Endothelial cell of umbilical vein (primary cell): ENCODE data around the gene MCU. TPM values are rescaled to one million over a fixed set of nuclear protein-coding genes. Genes with fewer than 3 reads are reported as not detected.
A peak's percentile ranks its signal among the peaks of the same experiment; 100 is the strongest.

Source experiments
- BruUV-seq: library from RNA; stranded (reverse); fragments of 400-500 nt; replicated peaks from 2 replicates; lab custom pipeline; 2021; lab: Mats Ljungman, UMichigan
- CTCF ChIA-PET: fragments of 300-600, 350-600 bp; sonication (Branson Sonifier 250); formaldehyde crosslinking; loops from one replicate; lab custom pipeline; 2021; ENCODE audit warnings: antibody characterized with exemption, inconsistent platforms; lab: Charles Lee
- POLR2A ChIA-PET: fragments of 300-600, 350-600 bp; sonication (Branson Sonifier 250); formaldehyde crosslinking; loops from one replicate; lab custom pipeline; 2021; ENCODE audit warnings: antibody characterized with exemption, inconsistent platforms; lab: Charles Lee
- DNase-seq: peaks from one replicate; pipeline ENCODE4 v3.0.0-alpha.2; 2011; ENCODE audit warnings: low read depth, low spot score
- FAIRE-seq: peaks from 2 replicates; lab custom pipeline; 2011; peaks lifted over from hg19 to GRCh38; lab: Jason Lieb, UNC
- H2AFZ ChIP-seq: 2 replicates; pipeline ENCODE4 v1.6.0; 2012; ENCODE audit warnings: low read depth, low read length, control low read depth, inconsistent platforms
- H3K27ac ChIP-seq: 2 replicates; pipeline ENCODE4 v1.5.1; 2011; ENCODE audit warnings: low read depth, mild to moderate bottlenecking, control low read depth, low read length, moderate library complexity; ENCODE audit not compliant: insufficient read depth
- H3K27me3 ChIP-seq, 2 experiments: 2 replicates each; pipeline versions ENCODE4 v1.6.0 to v1.6.1; 2011; ENCODE audit warnings: low read length in 2 of 2, mixed read lengths in 1 of 2; ENCODE audit not compliant: control insufficient read depth in 2 of 2, insufficient read depth in 2 of 2
- H3K36me3 ChIP-seq, 2 experiments: 2 replicates in 1 of 2; 3 replicates in 1 of 2; pipeline ENCODE4 v1.5.1; 2011; ENCODE audit warnings: low read length in 2 of 2, mild to moderate bottlenecking in 1 of 2, moderate library complexity in 1 of 2; ENCODE audit not compliant: control insufficient read depth in 2 of 2, insufficient read depth in 2 of 2; ENCODE audit errors: extremely low read depth in 1 of 2
- H3K4me1 ChIP-seq: 3 replicates; pipeline ENCODE4 v1.5.1; 2011; ENCODE audit warnings: mild to moderate bottlenecking, low read length; ENCODE audit not compliant: control insufficient read depth, insufficient read depth; ENCODE audit errors: extremely low read depth
- H3K4me2 ChIP-seq: 2 replicates; pipeline ENCODE4 v1.6.1; 2011; ENCODE audit warnings: low read length, control low read depth, mixed read lengths; ENCODE audit not compliant: insufficient read depth
- H3K4me3 ChIP-seq, 3 experiments: fragments of 200-600 bp in 1 of 3; sonication (generic), shearing (Covaris generic) in 1 of 3; replicated peaks in 1 of 3; 2 replicates each; pipeline ENCODE4 v1.5.1; 2011 to 2016; ENCODE audit warnings: control low read depth in 3 of 3, low read length in 3 of 3, mild to moderate bottlenecking in 2 of 3, inconsistent platforms in 1 of 3, low read depth in 1 of 3, moderate library complexity in 1 of 3; ENCODE audit not compliant: insufficient read depth in 1 of 3
- H3K79me2 ChIP-seq: 2 replicates; pipeline ENCODE4 v1.6.0; 2012; ENCODE audit warnings: low read length, inconsistent platforms; ENCODE audit not compliant: control insufficient read depth, insufficient read depth
- H3K9ac ChIP-seq: replicated peaks from 2 replicates; pipeline ENCODE3; 2011; ENCODE audit warnings: low read length, control low read depth; ENCODE audit not compliant: insufficient read depth; ENCODE audit errors: extremely low read depth
- H3K9me1 ChIP-seq: replicated peaks from 3 replicates; pipeline ENCODE4 v1.6.0; 2011; ENCODE audit warnings: mild to moderate bottlenecking, low read length; ENCODE audit not compliant: control insufficient read depth, insufficient read depth; ENCODE audit errors: extremely low read depth
- H3K9me3 ChIP-seq: replicated peaks from 2 replicates; pipeline ENCODE4 v1.5.1; 2012; ENCODE audit warnings: low read length, inconsistent platforms; ENCODE audit not compliant: control insufficient read depth, insufficient read depth
- H4K20me1 ChIP-seq: replicated peaks from 2 replicates; pipeline ENCODE3; 2011; ENCODE audit warnings: mild to moderate bottlenecking, low read length; ENCODE audit not compliant: control insufficient read depth, insufficient read depth; ENCODE audit errors: extremely low read depth
- EZH2 ChIP-seq: IDR thresholded peaks from 2 replicates; pipeline ENCODE4 v1.6.1; 2012; ENCODE audit warnings: borderline replicate concordance, low read depth, mild to moderate bottlenecking, moderate library complexity, low read length, inconsistent platforms; ENCODE audit not compliant: severe bottlenecking
- FOS ChIP-seq: IDR thresholded peaks from 2 replicates; pipeline ENCODE4 v1.6.1; 2011; ENCODE audit warnings: mild to moderate bottlenecking, low read length, moderate library complexity, borderline replicate concordance; ENCODE audit not compliant: insufficient read depth
- GATA2 ChIP-seq: IDR thresholded peaks from 2 replicates; pipeline ENCODE4 v1.7.0; 2011; ENCODE audit warnings: low read depth, mild to moderate bottlenecking, moderate library complexity, mixed read lengths, low read length; ENCODE audit not compliant: insufficient read length, insufficient read depth
- JUN ChIP-seq: IDR thresholded peaks from 2 replicates; pipeline ENCODE4 v1.6.1; 2011; ENCODE audit warnings: borderline replicate concordance, low read depth; ENCODE audit not compliant: insufficient read length, insufficient read depth
- MYC ChIP-seq: IDR thresholded peaks from one replicate; pipeline ENCODE4 v1.6.1; 2011; ENCODE audit warnings: mild to moderate bottlenecking, low read depth, low read length
- POLR2A ChIP-seq: IDR thresholded peaks from 2 replicates; pipeline ENCODE4 v1.6.1; 2012; ENCODE audit warnings: low read depth, mild to moderate bottlenecking, control low read depth, low read length
- POLR2AphosphoS5 ChIP-seq: IDR thresholded peaks from 2 replicates; pipeline ENCODE4 v1.6.1; 2012; ENCODE audit warnings: low read depth, mild to moderate bottlenecking, control low read depth, low read length, moderate library complexity; ENCODE audit not compliant: insufficient read depth
- dilution Hi-C: fragments of 300-500 bp; cut with MboI; formaldehyde crosslinking; loops from one replicate; pipeline ENCODE4 v1.15.0; 2019; ENCODE audit warnings: low sequenced_read_pairs; ENCODE audit not compliant: extremely low pct_ligation_motif_present
- intact Hi-C: fragments of 100-400 bp; cut with micrococcal nuclease; formaldehyde crosslinking; loops from one replicate; pipeline ENCODE4 v1.10.0; 2022
- polyA plus RNA-seq, 4 experiments: library from polyadenylated mRNA; depleted of rRNA in 3 of 4; stranded (reverse) in 3 of 4; unstranded in 1 of 4; fragments of >200 nt; gene quantifications; 2 replicates each; pipeline versions ENCODE4 v1.2.1 to v1.2.3, GENCODE V29; 2011 to 2012; ENCODE audit warnings: missing spikeins in 1 of 4
- total RNA-seq: library from RNA; stranded (reverse); gene quantifications from 2 replicates; pipeline ENCODE4 v1.2.3, GENCODE V29; 2021
- TF ChIP-seq, protein P1 (sequence below), 2 donors: IDR thresholded peaks; 1 replicate in 1 of 2; 2 replicates in 1 of 2; pipeline ENCODE4 v1.5.1; 2011; ENCODE audit warnings: low read length in 2 of 2, mild to moderate bottlenecking in 2 of 2, moderate library complexity in 2 of 2, control low read depth in 1 of 2, inconsistent platforms in 1 of 2, low read depth in 1 of 2; ENCODE audit not compliant: insufficient read depth in 1 of 2; ENCODE audit errors: extremely low read depth in 1 of 2
- TF ChIP-seq, protein P2 (sequence below): IDR thresholded peaks from 2 replicates; pipeline ENCODE4 v1.6.1; 2011; ENCODE audit not compliant: insufficient read depth, insufficient read length

Gene MCU
- total and polyA plus RNA-seq, 2 donors (not counting 3 experiments of a cell fraction or from before 2014, with no cell fraction given): 25.2 to 37.2 TPM

DNA sequence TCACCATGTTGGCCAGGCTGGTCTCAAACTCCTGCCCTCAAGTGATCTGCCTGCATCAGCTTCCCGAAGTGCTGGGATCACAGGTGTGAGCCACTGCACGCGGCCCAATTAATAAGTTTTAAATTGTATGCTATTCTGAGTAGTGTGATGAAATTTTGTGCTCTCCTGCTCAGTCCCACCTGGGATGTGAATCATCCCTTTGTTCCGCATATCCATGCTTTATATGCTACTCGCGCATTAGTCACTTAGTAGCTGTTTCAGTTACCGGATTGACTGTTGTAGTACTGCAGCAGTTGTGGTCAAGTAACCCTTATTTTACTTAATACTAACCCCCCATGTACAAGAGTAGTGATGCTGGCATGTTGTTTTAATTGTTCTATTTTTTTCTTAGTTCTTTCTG, 154.3 kb downstream of the MCU start:
- dilution Hi-C loops (no loop called here), intact Hi-C loops (no loop called here)
- Histone ChIP-seq H3K36me3 (no peaks in the 10 kb centered on the region), H3K4me1 (no peaks in the 10 kb centered on the region), H3K27ac (no peak overlapping the region), H2AFZ (no peak overlapping the region), H3K9ac (no peak overlapping the region), H3K9me1 (no peaks in the 10 kb centered on the region), H4K20me1 (no peaks in the 10 kb centered on the region), H3K79me2 (no peaks in the 10 kb centered on the region), H3K9me3 (no peaks in the 10 kb centered on the region), H3K4me3 (no peak overlapping the region), H3K4me2 (no peak overlapping the region), H3K27me3 (no peaks in the 10 kb centered on the region)
- FAIRE-seq (no peak), DNase-seq (peak; percentile 32)
- TF ChIP-seq POLR2AphosphoS5 (no peak), GATA2 (no peak), MYC (no peak), FOS (no peak), EZH2 (no peak), POLR2A (no peak), JUN (no peak)
- TF ChIP-seq, protein P1, sequence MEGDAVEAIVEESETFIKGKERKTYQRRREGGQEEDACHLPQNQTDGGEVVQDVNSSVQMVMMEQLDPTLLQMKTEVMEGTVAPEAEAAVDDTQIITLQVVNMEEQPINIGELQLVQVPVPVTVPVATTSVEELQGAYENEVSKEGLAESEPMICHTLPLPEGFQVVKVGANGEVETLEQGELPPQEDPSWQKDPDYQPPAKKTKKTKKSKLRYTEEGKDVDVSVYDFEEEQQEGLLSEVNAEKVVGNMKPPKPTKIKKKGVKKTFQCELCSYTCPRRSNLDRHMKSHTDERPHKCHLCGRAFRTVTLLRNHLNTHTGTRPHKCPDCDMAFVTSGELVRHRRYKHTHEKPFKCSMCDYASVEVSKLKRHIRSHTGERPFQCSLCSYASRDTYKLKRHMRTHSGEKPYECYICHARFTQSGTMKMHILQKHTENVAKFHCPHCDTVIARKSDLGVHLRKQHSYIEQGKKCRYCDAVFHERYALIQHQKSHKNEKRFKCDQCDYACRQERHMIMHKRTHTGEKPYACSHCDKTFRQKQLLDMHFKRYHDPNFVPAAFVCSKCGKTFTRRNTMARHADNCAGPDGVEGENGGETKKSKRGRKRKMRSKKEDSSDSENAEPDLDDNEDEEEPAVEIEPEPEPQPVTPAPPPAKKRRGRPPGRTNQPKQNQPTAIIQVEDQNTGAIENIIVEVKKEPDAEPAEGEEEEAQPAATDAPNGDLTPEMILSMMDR (IDR thresholded peaks at IDR 0.05; ENCODE audit: extremely low read depth in 1 of 2, insufficient read depth in 1 of 2, low read depth in 1 of 2, low read length in 2 of 2): no peak
- TF ChIP-seq, protein P2, sequence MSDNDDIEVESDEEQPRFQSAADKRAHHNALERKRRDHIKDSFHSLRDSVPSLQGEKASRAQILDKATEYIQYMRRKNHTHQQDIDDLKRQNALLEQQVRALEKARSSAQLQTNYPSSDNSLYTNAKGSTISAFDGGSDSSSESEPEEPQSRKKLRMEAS: no peak
- CTCF ChIA-PET: interaction anchor here (0.6 to 1.3 kb wide), 6 partner anchors 10 to 221 kb away, joined by 3 to 8 read pairs (median 5); partner anchors contain the start of gene MICU1
- POLR2A ChIA-PET: no interaction called here
- BruUV-seq: no TSS peak
